Endometrium (tissue), 2 donors: ENCODE measurements around the gene SLC6A14.

Source experiments
- FAIRE-seq: peaks from 2 replicates; lab custom pipeline; 2012; peaks lifted over from hg19 to GRCh38; lab: Jason Lieb, UNC
- donor health status: control.
- donor health status: control.

Gene SLC6A14, protein sequence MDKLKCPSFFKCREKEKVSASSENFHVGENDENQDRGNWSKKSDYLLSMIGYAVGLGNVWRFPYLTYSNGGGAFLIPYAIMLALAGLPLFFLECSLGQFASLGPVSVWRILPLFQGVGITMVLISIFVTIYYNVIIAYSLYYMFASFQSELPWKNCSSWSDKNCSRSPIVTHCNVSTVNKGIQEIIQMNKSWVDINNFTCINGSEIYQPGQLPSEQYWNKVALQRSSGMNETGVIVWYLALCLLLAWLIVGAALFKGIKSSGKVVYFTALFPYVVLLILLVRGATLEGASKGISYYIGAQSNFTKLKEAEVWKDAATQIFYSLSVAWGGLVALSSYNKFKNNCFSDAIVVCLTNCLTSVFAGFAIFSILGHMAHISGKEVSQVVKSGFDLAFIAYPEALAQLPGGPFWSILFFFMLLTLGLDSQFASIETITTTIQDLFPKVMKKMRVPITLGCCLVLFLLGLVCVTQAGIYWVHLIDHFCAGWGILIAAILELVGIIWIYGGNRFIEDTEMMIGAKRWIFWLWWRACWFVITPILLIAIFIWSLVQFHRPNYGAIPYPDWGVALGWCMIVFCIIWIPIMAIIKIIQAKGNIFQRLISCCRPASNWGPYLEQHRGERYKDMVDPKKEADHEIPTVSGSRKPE

DNA sequence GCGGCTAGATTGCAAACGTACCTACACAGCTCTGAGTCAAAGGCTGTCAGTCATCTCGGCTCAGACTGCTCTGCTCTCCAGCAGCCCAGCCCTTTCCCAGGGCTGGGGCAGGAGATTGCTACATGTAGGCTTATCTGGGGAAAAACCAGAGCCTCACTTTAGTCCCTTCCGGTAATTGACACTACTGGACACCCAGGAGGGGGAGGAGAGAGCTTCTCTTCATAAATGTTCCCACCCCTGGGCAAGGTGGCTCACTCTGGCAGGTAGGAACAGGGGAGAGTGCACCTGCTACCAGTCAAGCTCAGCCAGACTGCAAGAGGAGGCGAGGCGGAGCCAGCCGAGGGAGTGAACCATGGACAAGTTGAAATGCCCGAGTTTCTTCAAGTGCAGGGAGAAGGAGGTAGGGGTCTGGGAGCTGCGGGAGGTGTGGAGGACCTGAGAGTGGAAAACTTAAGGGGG, at the start of gene SLC6A14:
SLC6A14 (plus strand) TSS at position 249 of the 459 bp plus-strand sequence; CDS start at position 353, 104 bp downstream.
- no peak for FAIRE-seq

GRCh38 chrX:116395752-116396151, 40.7 kb upstream of the SLC6A14 start:
- no peak for FAIRE-seq

GRCh38 chrX:116399681-116400080, 36.7 kb upstream of the SLC6A14 start:
- no peak for FAIRE-seq

DNA sequence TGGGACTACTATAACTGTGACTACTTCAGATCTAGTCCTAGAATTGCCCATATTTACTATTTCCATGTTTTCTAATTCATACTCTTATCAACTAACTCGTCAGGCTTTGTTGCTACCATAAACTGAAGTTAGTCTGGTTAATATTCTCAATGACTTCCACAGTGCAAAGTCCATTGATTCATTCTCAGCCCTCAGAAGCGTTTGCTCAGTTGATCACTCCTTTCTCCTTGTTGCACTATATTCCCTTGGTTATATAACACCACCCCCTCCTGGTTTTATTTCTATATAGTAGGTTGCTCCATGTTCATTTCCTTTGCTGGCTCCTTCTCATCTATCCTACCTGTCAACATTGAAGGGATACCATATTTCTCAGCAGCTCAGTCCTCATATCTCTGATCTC, 27.2 kb upstream of the SLC6A14 start:
- FAIRE-seq, result no peak

DNA sequence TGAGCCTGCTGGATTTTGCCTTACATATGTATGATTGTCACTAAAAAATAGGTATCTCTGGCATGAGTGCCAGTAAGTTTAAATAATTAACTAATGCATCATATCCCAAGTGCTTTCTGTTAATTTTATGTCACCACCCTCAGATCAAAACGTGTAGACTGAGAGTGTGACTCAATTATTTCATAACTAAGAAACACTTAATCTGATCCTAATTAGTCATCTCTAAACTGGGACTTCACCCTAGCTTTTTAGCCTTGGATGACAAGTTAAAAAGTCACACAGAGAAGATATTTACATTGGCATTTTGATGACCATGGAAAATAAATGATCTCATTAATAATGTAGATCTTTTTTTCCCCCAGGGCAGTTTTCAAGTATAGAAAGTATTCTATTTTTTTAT, 23.1 kb upstream of the SLC6A14 start:
- FAIRE-seq, result no peak

DNA sequence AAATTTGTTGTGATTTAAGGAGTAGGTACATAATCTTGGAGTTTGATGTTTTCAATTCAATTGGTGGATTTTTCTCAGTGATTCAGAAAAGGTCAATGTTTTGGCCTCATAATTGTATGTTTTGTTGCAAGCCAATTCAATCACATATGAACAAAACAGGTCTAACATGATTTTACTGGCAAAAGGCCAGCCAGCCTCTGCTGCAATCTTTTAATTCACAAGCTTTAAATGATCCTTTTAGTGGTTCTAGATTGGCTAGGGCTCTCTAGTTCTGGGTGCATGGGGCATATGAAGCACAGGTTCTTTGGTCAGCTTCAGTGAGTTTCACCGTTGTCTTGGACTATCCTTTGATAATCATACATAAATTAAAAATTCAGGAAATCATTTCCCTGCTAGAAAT, 19.2 kb upstream of the SLC6A14 start:
- FAIRE-seq, result no peak

- FAIRE-seq, result no peak
These were observed 18.4 kb upstream of the SLC6A14 start for GRCh38 chrX:116417968-116418367.

DNA sequence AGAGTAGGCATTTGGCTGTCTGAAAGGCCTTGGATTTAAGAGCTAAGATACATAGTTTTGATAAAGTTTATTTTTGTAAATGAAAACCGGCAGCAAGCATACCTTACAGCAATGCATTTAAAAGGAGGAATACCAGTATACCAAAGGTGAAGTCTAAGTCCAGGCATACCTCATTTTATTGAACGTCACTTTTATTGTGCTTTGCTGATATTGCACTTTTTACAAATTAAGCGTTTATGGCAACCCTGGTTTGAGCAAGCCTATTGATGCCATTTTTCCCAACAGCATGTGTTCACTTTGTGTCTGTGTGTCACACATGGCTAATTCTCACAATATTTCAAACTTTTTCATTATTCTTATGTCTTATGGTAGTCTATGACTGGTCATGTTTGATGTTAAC, 8.4 kb upstream of the SLC6A14 start:
- FAIRE-seq, result no peak

GRCh38 chrX:116435597-116435996, 809 bp upstream of the SLC6A14 start:
- FAIRE-seq, result no peak

GRCh38 chrX:116449156-116449555, 12.8 kb downstream of the SLC6A14 start:
- FAIRE-seq, result no peak

GRCh38 chrX:116462822-116463221, 26.4 kb downstream of the SLC6A14 start, which contains the start of gene CT83:
TSS of gene CT83 (minus strand) at chrX:116462976. CDS start at chrX:116462856, 120 bp downstream.
- no peak for FAIRE-seq

GRCh38 chrX:116480059-116480458, 43.7 kb downstream of the SLC6A14 start:
- FAIRE-seq, result no peak

- peak; percentile 80 for FAIRE-seq
These were observed 53.7 kb downstream of the SLC6A14 start for GRCh38 chrX:116490104-116490503.

DNA sequence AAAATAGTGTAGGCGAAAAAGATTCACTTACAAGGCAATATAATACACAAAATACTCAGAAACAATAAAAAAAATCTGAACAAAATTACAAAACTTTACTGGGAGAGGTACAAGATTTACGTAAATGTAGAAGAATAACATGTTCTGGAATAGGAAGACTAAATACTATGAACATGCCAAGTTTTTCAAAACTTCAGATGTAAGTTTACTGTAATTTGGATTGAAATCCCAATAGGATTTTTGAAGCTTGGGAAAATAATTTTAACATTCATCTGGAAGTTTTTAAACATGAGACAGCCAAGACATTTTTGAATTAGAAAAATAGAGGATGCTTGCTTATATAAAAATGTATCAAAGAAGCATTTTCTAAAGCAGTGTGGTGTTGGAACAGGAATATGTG, 56.9 kb downstream of the SLC6A14 start:
- FAIRE-seq, result no peak

DNA sequence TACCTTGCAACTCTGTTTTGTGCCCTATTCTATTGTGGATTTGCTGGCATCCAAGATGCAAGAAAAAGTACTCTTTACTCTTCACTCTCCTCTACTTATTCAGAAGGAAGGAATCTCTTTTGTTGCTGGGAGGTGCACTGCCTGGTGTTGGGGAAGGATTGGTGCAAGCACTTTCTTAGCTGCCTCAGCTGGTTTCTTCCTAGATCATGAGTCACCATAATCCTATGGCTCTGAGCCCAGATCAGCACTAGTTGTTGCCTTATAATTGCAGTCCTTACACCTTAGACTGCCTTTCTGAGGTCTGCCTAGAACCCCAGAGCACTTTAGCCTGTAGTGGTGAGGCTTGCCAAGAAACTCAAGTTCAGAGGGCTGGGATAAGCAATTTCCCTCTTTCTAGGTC, 63.4 kb downstream of the SLC6A14 start:
- FAIRE-seq, result no peak
